ENCODE data around the gene KCNMA1.
A peak's percentile ranks its signal among the peaks of the same experiment; 100 is the strongest.

KCNMA1 gene

GRCh38 chr10:77179015-77179695 is 458.5 kb downstream of the KCNMA1 start:
- no peak for DNase-seq (ENCODE audit: low read depth)

GRCh38 chr10:77177589-77177988 is 460.0 kb downstream of the KCNMA1 start:
- no peak for DNase-seq (ENCODE audit: low read depth)

GRCh38 chr10:77177161-77177560 is 460.4 kb downstream of the KCNMA1 start:
- no peak for DNase-seq (ENCODE audit: low read depth)

- DNase-seq (ENCODE audit: low read depth), result no peak
Measured at GRCh38 chr10:77176232-77176631, 461.4 kb downstream of the KCNMA1 start.

GRCh38 chr10:77175631-77176222 is 461.9 kb downstream of the KCNMA1 start:
- no peak for DNase-seq (ENCODE audit: low read depth)

- peak; percentile 48 for DNase-seq (ENCODE audit: low read depth)
Measured at GRCh38 chr10:77173615-77174461, 463.8 kb downstream of the KCNMA1 start.

- no peak for DNase-seq (ENCODE audit: low read depth)
Measured at GRCh38 chr10:77172086-77172485, 465.5 kb downstream of the KCNMA1 start.

- DNase-seq (ENCODE audit: low read depth), result no peak
Measured at GRCh38 chr10:77168861-77169260, 468.7 kb downstream of the KCNMA1 start.

GRCh38 chr10:77168161-77168560 is 469.4 kb downstream of the KCNMA1 start:
- no peak for DNase-seq (ENCODE audit: low read depth)

GRCh38 chr10:77165445-77166208 is 472.0 kb downstream of the KCNMA1 start:
- no peak for DNase-seq (ENCODE audit: low read depth)

GRCh38 chr10:77164616-77165311 is 472.8 kb downstream of the KCNMA1 start:
- no peak for DNase-seq (ENCODE audit: low read depth)

GRCh38 chr10:77163670-77164348 is 473.8 kb downstream of the KCNMA1 start:
- no peak for DNase-seq (ENCODE audit: low read depth)

GRCh38 chr10:77162697-77163096 is 474.9 kb downstream of the KCNMA1 start:
- DNase-seq (ENCODE audit: low read depth), result no peak

- no peak for DNase-seq (ENCODE audit: low read depth)
Measured at GRCh38 chr10:77160679-77161078, 476.9 kb downstream of the KCNMA1 start.

GRCh38 chr10:77159538-77160110 is 478.0 kb downstream of the KCNMA1 start:
- DNase-seq (ENCODE audit: low read depth), result no peak

GRCh38 chr10:77158666-77159065 is 478.9 kb downstream of the KCNMA1 start:
- DNase-seq (ENCODE audit: low read depth), result no peak

GRCh38 chr10:77157248-77158019 is 480.2 kb downstream of the KCNMA1 start:
- DNase-seq (ENCODE audit: low read depth), result no peak

GRCh38 chr10:77156406-77156879 is 481.2 kb downstream of the KCNMA1 start:
- DNase-seq (ENCODE audit: low read depth), result no peak

GRCh38 chr10:77152256-77152655 is 485.4 kb downstream of the KCNMA1 start:
- no peak for DNase-seq (ENCODE audit: low read depth)

GRCh38 chr10:77151408-77151807 is 486.2 kb downstream of the KCNMA1 start:
- no peak for DNase-seq (ENCODE audit: low read depth)
